SK-N-SH (cell line): ENCODE results near the gene FLRT1.

Source experiments
- CTCF ChIP-seq: fragments of 200-600 bp; sonication (generic); IDR thresholded peaks from 2 replicates; pipeline ENCODE4 v1.6.1; 2017; ENCODE audit warnings: antibody characterized with exemption, mild to moderate bottlenecking, moderate library complexity
- MAX ChIP-seq: IDR thresholded peaks from 2 replicates; pipeline ENCODE4 v1.4.0; 2012; ENCODE audit warnings: low read depth
- POLR2AphosphoS5 ChIP-seq: IDR thresholded peaks from 2 replicates; pipeline ENCODE4 v1.6.1; 2012; ENCODE audit warnings: low read depth, low read length

GRCh38 chr11:63996512-63996911, 39.2 kb upstream of the FLRT1 start:
- no peak for TF ChIP-seq CTCF
- TF ChIP-seq POLR2AphosphoS5 = no peak
- no peak for TF ChIP-seq MAX
